Body of pancreas (tissue), 4 donors: ENCODE results near the gene FOSB. TPM values are rescaled to one million over a fixed set of nuclear protein-coding genes. Genes with fewer than 3 reads are reported as not detected.

Experiments
- ATAC-seq: fragments of 150-250 bp; one replicate; pipeline ENCODE4 v1.9.1; 2016
- DNase-seq, 4 donors: peaks; one replicate each; pipeline ENCODE4 v3.0.0-alpha.2; 2019
- H3K27ac ChIP-seq, 4 donors: fragments of 200-600 bp; sonication (generic); 1 replicate in 3 of 4; 2 replicates in 1 of 4; pipeline versions ENCODE4 v1.5.1 to v1.6.1; 2016 to 2019; ENCODE audit warnings: mild to moderate bottlenecking in 1 of 4, mixed read lengths in 1 of 4, moderate library complexity in 1 of 4
- H3K27me3 ChIP-seq, 2 donors: fragments of 200-600 bp; sonication (generic); one replicate each; pipeline ENCODE4 v1.6.0; 2016; ENCODE audit warnings: mild to moderate bottlenecking in 1 of 2
- H3K36me3 ChIP-seq, 2 donors: fragments of 200-600 bp; sonication (generic); replicated peaks in 1 of 2; 2 replicates each; pipeline ENCODE4 v1.5.1; 2016; ENCODE audit warnings: low read depth in 2 of 2; ENCODE audit not compliant: insufficient read depth in 1 of 2
- H3K4me1 ChIP-seq: fragments of 200-600 bp; sonication (generic); one replicate; pipeline ENCODE4 v1.6.0; 2016
- H3K4me3 ChIP-seq, 2 donors: fragments of 200-600 bp; sonication (generic); 1 replicate in 1 of 2; 2 replicates in 1 of 2; pipeline ENCODE4 v1.5.1; 2016 to 2019
- H3K9me3 ChIP-seq, 3 donors: fragments of 200-600 bp; sonication (generic); 1 replicate in 2 of 3; 2 replicates in 1 of 3; pipeline ENCODE4 v1.5.1; 2016
- CTCF ChIP-seq, 7 experiments: fragments of 450-650 bp in 4 of 7; fragments of 200-600 bp in 3 of 7; sonication (generic) in 3 of 7; IDR thresholded peaks; one replicate each; pipeline ENCODE4 v1.5.1; 2016 to 2019; ENCODE audit warnings: antibody characterized with exemption in 7 of 7
- POLR2A ChIP-seq, 3 donors: fragments of 450-650 bp; IDR thresholded peaks; one replicate each; pipeline ENCODE4 v1.6.1; 2016; ENCODE audit warnings: antibody characterized with exemption in 3 of 3, mild to moderate bottlenecking in 2 of 3
- WGBS, 2 donors: methylation state at CpG; one replicate each; pipeline ENCODE4 v1.1.5; 2017; 5-methylcytosine and 5-hydroxymethylcytosine counted together
- intact Hi-C: fragments of 100-400 bp; cut with DNase I; formaldehyde crosslinking; loops from one replicate; pipeline ENCODE4 v1.15.1; 2023
- total RNA-seq, 2 donors: library from RNA; depleted of rRNA; stranded (reverse); fragments of >200 nt; gene quantifications; one replicate each; pipeline ENCODE4 v1.1.0, GENCODE V29; 2016

Gene FOSB
- total RNA-seq, 2 donors from 2014 or later: 4.2 to 84.7 TPM

DNA sequence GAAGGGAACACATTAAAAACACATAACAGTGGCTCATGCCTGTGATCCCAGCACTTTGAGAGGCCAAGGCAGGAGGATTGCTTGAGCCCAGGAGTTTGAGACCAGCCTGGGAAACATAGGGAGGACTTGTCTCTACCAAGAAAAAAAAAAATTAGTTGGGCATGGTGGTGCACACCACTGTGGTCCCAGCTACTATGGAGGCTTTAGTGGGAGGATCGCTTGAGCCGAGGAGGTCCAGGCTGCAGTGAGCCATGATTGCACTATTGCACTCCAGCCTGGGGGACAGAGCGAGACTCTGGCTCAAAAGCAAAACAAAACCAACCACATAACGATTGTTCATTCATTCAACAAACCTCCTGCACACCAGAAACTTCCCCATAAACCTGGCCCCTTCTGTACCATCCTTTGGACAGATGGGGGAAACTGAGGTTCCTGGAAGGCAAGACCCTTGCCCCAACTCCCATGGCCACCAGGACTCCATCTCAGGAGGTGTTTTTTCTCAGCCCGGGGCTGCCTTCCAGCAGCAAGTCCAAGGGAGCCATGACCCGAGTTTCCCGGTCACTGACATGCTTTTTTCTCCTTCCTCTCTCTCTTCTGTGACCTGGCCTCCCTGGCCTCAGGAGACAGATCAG is 4.3 kb downstream of the FOSB start:
- DNase-seq (no peak), ATAC-seq (no peak)
- Histone ChIP-seq H3K27me3 (no peaks in the 10 kb centered on the region), H3K4me3 (no peak overlapping the region), H3K9me3 (no peaks in the 10 kb centered on the region), H3K36me3 (no peaks in the 10 kb centered on the region), H3K27ac (no peak overlapping the region), H3K4me1 (peaks cover 23% of the 10 kb centered on the region)
- no peak for TF ChIP-seq POLR2A (IDR thresholded peaks at IDR 0.05)
- TF ChIP-seq CTCF (IDR thresholded peaks at IDR 0.05): no peak
- WGBS, 2 donors: 51 to 62% methylated on average over 7 of the region's 7 CpGs
- intact Hi-C loops: no loop called here

GRCh38 chr19:45472563-45473366 is 5.0 kb downstream of the FOSB start:
- no peak for ATAC-seq
- peak in 1 of 4 donors; percentile 32 for DNase-seq
- H3K36me3 ChIP-seq: no peaks in the 10 kb centered on the region
- intact Hi-C loops: no loop called here
- peaks cover 19% of the 10 kb centered on the region for H3K4me1 ChIP-seq
- no peaks in the 10 kb centered on the region for H3K27me3 ChIP-seq
- no peaks in the 10 kb centered on the region for H3K9me3 ChIP-seq
- H3K4me3 ChIP-seq: no peak overlapping the region
- 23 to 26% methylated on average over 40 to 44 of the region's 44 CpGs for WGBS, 2 donors
- TF ChIP-seq POLR2A (IDR thresholded peaks at IDR 0.05): no peak
- TF ChIP-seq CTCF (IDR thresholded peaks at IDR 0.05): no peak
- no peak overlapping the region for H3K27ac ChIP-seq

GRCh38 chr19:45473367-45473681 is 5.5 kb downstream of the FOSB start:
- no peak for ATAC-seq
- no peak for DNase-seq
- Histone ChIP-seq H3K4me1 (peaks cover 19% of the 10 kb centered on the region), H3K4me3 (no peak overlapping the region), H3K27me3 (no peaks in the 10 kb centered on the region), H3K36me3 (no peaks in the 10 kb centered on the region), H3K9me3 (no peaks in the 10 kb centered on the region), H3K27ac (no peak overlapping the region)
- 8 to 29% methylated on average over 4 to 5 of the region's 5 CpGs for WGBS, 2 donors
- intact Hi-C loops: no loop called here
- TF ChIP-seq CTCF (IDR thresholded peaks at IDR 0.05) (no peak), POLR2A (IDR thresholded peaks at IDR 0.05) (no peak)

GRCh38 chr19:45473682-45474605 is 6.1 kb downstream of the FOSB start:
- DNase-seq (no peak), ATAC-seq (no peak)
- Histone ChIP-seq H3K4me1 (peaks cover 18% of the 10 kb centered on the region), H3K4me3 (no peak overlapping the region), H3K36me3 (no peaks in the 10 kb centered on the region), H3K27me3 (no peaks in the 10 kb centered on the region), H3K27ac (no peak overlapping the region), H3K9me3 (no peaks in the 10 kb centered on the region)
- 50 to 52% methylated on average over 27 of the region's 27 CpGs for WGBS, 2 donors
- TF ChIP-seq POLR2A (IDR thresholded peaks at IDR 0.05): peak in 1 of 3 donors; percentile 2
- no peak for TF ChIP-seq CTCF (IDR thresholded peaks at IDR 0.05)
- intact Hi-C loops: no loop called here
